Measurements from ENCODE around the gene TSPAN32. TPM values are rescaled to one million over a fixed set of nuclear protein-coding genes. Genes with fewer than 3 reads are reported as not detected.
"Not testable (repeated sequence)": the region's sequence is repeated elsewhere in the genome, so short reads cannot be mapped to it uniquely, and the experiment has no call there.

Gene TSPAN32
- total RNA-seq, 1 experiment from 2014 or later: 0.05 TPM

GRCh38 chr11:2363130-2363529 is 61.3 kb downstream of the TSPAN32 start:
- DNase-seq (ENCODE audit: low read depth): no peak

GRCh38 chr11:2363577-2364370 is 62.0 kb downstream of the TSPAN32 start:
- no peak for DNase-seq (ENCODE audit: low read depth)

GRCh38 chr11:2364386-2364785 is 62.6 kb downstream of the TSPAN32 start:
- not testable (repeated sequence) for DNase-seq (ENCODE audit: low read depth)

- DNase-seq (ENCODE audit: low read depth): no peak
Observed at GRCh38 chr11:2365571-2366210, 63.9 kb downstream of the TSPAN32 start.

GRCh38 chr11:2366276-2366675 is 64.5 kb downstream of the TSPAN32 start:
- DNase-seq (ENCODE audit: low read depth): no peak

GRCh38 chr11:2366733-2367132 is 64.9 kb downstream of the TSPAN32 start:
- DNase-seq (ENCODE audit: low read depth): no peak

- DNase-seq (ENCODE audit: low read depth): no peak
Observed at GRCh38 chr11:2367266-2368160, 65.7 kb downstream of the TSPAN32 start.

Small RNAs within 50 kb of the gene (small RNA-seq; reads per million reads assigned to genes)
- not detected for gene RNU6-878P

Other genes starting within 250 kb of the TSPAN32 start
- 0.24 TPM in 1 of 2 replicates, not detected in the other for gene IGF2, start 162.6 kb upstream of the TSPAN32 start, total RNA-seq (2014; rRNA removed; shearing (Covaris generic))
- not detected in 2 replicates for gene INS, start 140.8 kb upstream of the TSPAN32 start, total RNA-seq (2014; rRNA removed; shearing (Covaris generic))
- gene TH, start 130.2 kb upstream of the TSPAN32 start, total RNA-seq (2014; rRNA removed; shearing (Covaris generic)): not detected in 2 replicates
- not detected in 2 replicates for gene ASCL2, start 31.4 kb upstream of the TSPAN32 start, total RNA-seq (2014; rRNA removed; shearing (Covaris generic))
- gene C11orf21, start 95 bp upstream of the TSPAN32 start, total RNA-seq (2014; rRNA removed; shearing (Covaris generic)): 0.34 TPM in 1 of 2 replicates, not detected in the other
- 108 and 171 TPM in 2 replicates for gene CD81, start 75.3 kb downstream of the TSPAN32 start, total RNA-seq (2014; rRNA removed; shearing (Covaris generic))
- 87.6 and 88.7 TPM in 2 replicates for gene TSSC4, start 98.7 kb downstream of the TSPAN32 start, total RNA-seq (2014; rRNA removed; shearing (Covaris generic))
- gene TRPM5, start 142.5 kb downstream of the TSPAN32 start, total RNA-seq (2014; rRNA removed; shearing (Covaris generic)): 0.05 TPM in 1 of 2 replicates, not detected in the other
- gene KCNQ1, start 143.0 kb downstream of the TSPAN32 start, total RNA-seq (2014; rRNA removed; shearing (Covaris generic)): not detected in 2 replicates